ENCODE results near the gene MPP2. TPM values are rescaled to one million over a fixed set of nuclear protein-coding genes. Genes with fewer than 3 reads are reported as not detected.
"Not testable (repeated sequence)": the region's sequence is repeated elsewhere in the genome, so short reads cannot be mapped to it uniquely, and the experiment has no call there.

Gene MPP2
- total RNA-seq, 2 donors from 2014 or later, result 0.49 to 2.6 TPM

DNA sequence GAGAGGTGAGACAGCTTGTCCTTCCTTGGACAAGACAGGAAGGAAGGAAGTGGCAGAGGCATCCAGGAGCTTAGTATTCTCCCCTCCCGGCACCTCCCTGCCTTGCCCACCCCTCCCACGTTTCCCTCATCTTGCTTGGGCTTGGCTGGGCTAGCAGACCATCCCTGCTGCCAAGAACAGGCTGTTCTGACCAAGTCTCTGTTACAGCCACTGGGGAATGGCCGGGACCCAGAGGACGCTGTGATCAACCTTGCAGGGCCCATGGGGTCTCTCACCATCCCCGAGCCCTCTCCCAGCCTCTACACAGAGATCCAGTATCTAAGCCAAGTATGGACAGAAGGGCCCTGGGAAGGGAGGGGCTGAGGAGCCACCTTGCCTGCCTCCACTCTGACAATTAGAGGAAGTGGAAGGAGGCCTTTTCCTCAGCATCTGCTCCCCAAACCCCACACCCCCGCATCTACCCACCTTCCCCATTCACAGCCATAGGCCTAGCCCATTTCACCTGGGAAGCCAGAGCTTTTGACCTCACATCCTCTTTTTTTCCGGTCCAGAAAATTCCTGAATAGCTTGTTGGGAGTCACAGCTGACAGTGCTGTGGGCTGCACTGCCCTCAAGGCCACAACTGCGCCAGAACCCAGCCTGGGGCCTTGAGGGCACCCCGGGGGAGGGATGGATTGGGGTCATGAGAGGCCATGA lies 46.3 kb downstream of the MPP2 start:
- intact Hi-C loops (cut with DNase I, micrococcal nuclease), result no loop called here
- ATAC-seq, result no peak
- DNase-seq, result peak in 1 of 2 donors; percentile 9

DNA sequence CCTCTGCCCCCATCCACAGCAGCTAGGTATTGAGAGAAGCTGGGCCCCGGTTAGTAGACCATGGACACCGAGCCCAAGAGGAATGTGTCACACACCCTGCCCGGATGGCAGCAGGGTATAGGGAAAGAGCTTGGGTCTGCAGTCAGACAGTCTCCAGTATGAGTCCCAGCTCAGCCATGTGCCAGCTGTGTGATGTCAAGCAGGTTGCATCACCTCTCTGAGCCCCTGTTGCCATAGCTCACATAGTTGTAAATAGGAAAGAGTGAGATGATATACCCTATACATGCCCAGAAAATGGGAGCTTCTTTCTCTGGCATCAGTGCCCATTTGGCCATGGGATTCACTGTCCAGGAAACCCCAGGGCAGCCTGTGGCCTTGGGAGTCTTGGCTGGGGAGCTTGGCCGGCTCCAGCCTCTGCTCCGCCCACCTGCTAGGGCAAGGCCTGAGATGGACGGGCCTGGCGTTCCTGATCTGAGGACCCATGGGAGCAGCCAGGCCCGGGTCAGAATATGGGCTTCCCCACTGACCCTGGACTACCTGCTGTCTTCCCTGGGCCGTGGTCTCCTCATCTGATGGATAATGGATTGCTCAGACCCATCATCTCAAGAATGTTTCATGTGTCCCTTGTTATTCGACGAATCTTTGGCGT lies 47.1 kb downstream of the MPP2 start:
- DNase-seq (peak in 1 of 2 donors; percentile 18), ATAC-seq (no peak)
- intact Hi-C loops (cut with DNase I, micrococcal nuclease), result no loop called here

DNA sequence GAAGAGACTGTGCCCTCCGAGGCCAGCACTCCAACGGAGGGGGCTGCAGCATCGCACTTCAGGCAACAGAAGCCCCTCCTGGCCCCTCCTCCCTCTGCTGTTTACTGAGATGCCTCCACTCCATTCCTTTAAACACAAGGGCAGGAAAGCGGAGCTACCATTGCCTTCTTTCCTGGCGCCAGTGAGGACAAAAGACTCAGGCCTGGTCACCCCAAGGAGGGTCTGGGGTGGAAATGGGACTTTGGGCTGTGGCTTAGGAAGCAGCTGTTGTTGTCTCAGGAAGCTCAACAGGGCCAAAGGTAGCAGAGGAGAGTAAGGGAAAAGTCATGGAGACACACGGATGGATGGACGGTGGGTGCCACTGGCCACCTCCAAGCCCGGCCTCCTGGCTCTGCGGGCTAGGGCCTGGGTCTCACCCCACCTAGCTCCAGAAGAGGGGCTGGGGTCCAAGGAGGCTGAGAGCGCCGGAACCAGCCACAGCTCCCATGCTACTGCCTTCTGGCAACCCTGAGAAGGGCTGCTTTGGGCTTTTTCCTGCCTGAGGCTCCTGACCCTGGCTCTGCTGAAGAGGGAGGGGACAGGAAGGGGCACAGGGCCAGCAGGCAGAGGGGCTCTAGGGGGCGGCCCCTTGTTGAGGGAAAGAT lies 49.3 kb downstream of the MPP2 start:
- ATAC-seq (no peak), DNase-seq (no peak)
- intact Hi-C loops (cut with DNase I, micrococcal nuclease), result no loop called here

- DNase-seq (no peak), ATAC-seq (no peak)
- intact Hi-C loops (cut with DNase I, micrococcal nuclease), result no loop called here
Observed at GRCh38 chr17:43857141-43857540, 50.2 kb downstream of the MPP2 start.

DNA sequence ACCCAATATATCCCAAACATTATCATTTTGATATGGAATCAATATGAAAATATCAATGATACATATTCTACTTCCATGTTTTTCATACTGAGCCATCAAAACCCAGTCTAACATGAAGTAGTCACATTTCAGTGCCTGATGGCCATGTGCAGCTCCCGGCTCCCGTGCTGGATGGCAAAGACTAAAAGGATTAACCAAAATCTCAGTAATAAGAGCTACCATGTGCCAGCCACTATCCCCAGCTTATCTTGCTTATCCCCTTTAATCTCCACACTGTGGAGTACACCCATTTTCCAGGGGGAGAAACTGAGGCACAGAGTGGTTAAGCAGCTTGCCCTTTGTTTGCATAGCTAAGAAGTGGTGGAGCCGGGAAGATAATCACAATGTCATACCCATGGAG lies 51.2 kb downstream of the MPP2 start:
- ATAC-seq (no peak), DNase-seq (no peak)
- intact Hi-C loops (cut with DNase I, micrococcal nuclease), result no loop called here

DNA sequence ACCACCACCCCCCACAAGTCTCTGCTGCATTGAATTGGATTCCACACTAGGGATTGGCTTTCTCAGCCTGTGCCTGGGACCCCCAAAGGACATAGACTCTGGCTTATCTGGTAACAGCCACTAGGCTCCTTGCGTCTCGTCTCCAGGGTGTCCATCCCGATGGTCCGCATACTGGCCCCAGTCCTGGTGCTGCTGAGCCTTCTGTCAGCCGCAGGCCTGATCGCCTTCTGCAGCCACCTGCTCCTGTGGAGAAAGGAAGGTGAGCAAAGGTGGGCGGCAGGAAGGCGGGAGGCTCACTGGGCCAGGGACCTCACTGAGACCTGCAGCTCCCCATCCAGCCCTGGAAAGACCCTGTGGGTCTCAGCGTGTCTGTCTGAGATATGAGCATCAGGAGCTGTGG lies 52.3 kb downstream of the MPP2 start:
- ATAC-seq (no peak), DNase-seq (no peak)
- intact Hi-C loops (cut with DNase I, micrococcal nuclease), result no loop called here

DNA sequence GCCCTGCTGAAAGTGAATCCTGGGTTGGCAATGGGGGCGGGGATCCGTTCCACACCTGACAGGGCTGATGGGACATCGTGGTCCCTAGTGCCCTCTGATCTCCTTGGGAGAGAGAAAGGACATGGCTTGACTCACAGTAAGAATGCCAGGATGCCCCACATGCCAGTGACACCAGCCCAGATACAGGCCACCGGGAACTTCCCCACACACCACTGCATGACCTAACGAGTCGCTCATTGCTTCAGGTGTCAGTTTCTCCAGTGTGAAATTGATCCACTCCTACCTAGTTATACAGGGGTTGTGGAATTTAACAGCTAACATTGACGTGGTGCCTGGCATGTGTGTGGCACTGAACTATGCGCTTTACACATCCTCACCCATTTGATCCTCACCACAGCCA lies 52.8 kb downstream of the MPP2 start:
- intact Hi-C loops (cut with DNase I, micrococcal nuclease), result no loop called here
- no peak for DNase-seq
- no peak for ATAC-seq

DNA sequence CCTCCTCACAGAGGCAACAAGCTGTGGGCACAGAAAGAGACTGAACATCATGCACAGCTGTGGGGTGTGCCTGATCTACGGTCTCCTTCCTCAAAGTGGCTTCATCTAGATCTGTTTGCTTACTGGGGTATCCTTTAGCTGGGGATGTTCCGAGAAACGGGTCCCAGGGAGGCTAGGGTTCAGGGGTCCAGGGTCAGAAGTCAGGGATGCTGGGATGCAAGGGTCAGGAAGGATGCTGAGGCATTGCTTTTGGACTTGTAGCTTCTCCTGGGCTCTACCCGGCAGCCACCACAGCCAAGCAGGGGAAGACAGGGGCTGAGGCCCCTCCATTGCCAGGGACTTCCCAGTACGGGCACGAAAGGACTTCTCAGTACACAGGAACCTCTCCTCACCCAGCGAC lies 53.8 kb downstream of the MPP2 start:
- no peak for ATAC-seq
- DNase-seq, result no peak
- intact Hi-C loops (cut with DNase I, micrococcal nuclease), result no loop called here

GRCh38 chr17:43852571-43852970 lies 54.8 kb downstream of the MPP2 start:
- no peak for DNase-seq
- intact Hi-C loops (cut with DNase I, micrococcal nuclease), result no loop called here
- ATAC-seq, result no peak

DNA sequence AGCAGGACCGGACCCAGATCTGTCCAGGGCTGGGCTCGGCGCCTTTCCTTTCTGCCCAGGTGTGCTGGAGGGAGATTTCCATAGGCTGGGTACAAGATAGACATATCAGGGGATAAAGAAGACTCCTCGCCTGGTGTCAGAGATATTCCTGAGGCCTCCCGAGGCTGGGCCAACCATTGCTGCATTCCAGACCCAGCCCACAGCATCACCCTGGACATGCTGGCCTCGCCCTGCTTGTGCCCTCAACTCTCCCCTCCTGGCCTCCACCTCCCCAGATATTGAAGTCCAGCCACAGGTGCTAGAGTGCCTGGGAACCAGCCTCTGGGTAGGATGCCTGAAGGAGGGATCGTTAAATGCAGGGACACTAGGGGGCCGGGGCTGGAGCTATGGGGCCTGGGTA lies 58.2 kb downstream of the MPP2 start:
- ATAC-seq (no peak), DNase-seq (no peak)
- intact Hi-C loops (cut with DNase I, micrococcal nuclease), result loop anchor here in 1 of 2 donors (10.0 kb wide), 1 partner anchor 154 kb away; no protein-coding TSS in a partner anchor

GRCh38 chr17:43848601-43849000 lies 58.7 kb downstream of the MPP2 start:
- intact Hi-C loops (cut with DNase I, micrococcal nuclease), result loop anchor here in 1 of 2 donors (10.0 kb wide), 1 partner anchor 154 kb away; no protein-coding TSS in a partner anchor
- no peak for ATAC-seq
- DNase-seq, result no peak

- DNase-seq, result no peak
- intact Hi-C loops (cut with DNase I, micrococcal nuclease), result loop anchor here in 1 of 2 donors (10.0 kb wide), 1 partner anchor 152 kb away; no protein-coding TSS in a partner anchor
- ATAC-seq, result no peak
Observed at GRCh38 chr17:43846963-43847371, 60.4 kb downstream of the MPP2 start, which contains the start of gene CD300LG. Gene CD300LG (plus strand): TSS chr17:43847176. CDS start chr17:43847217, 41 bp downstream.

- intact Hi-C loops (cut with DNase I, micrococcal nuclease), result loop anchor here in 1 of 2 donors (10.0 kb wide), 1 partner anchor 151 kb away; no protein-coding TSS in a partner anchor
- DNase-seq, result peak; percentile 68 to 86
- peak; percentile 99 for ATAC-seq
Observed at GRCh38 chr17:43846221-43846712, 61.1 kb downstream of the MPP2 start.

DNA sequence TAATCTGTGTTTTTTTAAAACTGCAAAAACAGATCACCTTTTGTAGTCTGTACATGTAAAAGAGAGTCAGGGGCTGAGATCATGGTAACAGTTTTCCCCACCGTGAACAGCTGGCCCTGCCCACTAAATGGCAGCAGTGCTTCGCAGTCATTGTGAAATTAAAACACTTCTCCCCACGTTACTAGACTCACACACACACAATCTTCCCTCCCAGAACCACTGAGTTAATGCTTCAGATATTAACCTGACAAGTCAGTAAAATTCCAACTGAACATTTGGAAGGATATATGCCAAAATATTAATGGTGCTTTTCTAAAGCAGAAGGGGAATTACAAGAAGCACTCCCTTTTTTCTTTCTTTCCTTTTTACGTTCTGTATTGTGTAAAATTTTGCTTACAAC lies 61.6 kb downstream of the MPP2 start:
- no peak for DNase-seq
- ATAC-seq, result no peak
- intact Hi-C loops (cut with DNase I, micrococcal nuclease), result loop anchor here in 1 of 2 donors (10.0 kb wide), 1 partner anchor 151 kb away; no protein-coding TSS in a partner anchor

- no peak for DNase-seq
- ATAC-seq, result no peak
- intact Hi-C loops (cut with DNase I, micrococcal nuclease), result loop anchor here in 1 of 2 donors (10.0 kb wide), 1 partner anchor 149 kb away; no protein-coding TSS in a partner anchor
Observed at GRCh38 chr17:43844241-43844640, 63.1 kb downstream of the MPP2 start.

DNA sequence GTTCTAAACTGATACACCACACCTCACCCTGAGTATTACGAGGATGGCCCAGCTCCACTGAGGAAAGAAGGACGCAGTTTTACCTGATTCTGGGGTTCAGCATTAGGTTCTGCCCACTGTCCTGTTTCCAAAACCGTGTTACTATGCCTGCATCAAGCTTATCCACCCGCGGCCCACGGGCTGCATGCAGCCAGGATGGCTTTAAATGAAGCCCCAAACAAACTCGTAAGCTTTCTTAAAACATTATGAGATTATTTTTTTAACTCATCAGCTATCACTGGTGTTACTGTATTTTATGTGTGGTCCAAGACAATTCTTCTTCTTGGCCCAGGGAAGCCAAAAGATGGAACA lies 64.4 kb downstream of the MPP2 start:
- no peak for DNase-seq
- intact Hi-C loops (cut with DNase I, micrococcal nuclease), result loop anchor here in 1 of 2 donors (10.0 kb wide), 1 partner anchor 148 kb away; no protein-coding TSS in a partner anchor

DNA sequence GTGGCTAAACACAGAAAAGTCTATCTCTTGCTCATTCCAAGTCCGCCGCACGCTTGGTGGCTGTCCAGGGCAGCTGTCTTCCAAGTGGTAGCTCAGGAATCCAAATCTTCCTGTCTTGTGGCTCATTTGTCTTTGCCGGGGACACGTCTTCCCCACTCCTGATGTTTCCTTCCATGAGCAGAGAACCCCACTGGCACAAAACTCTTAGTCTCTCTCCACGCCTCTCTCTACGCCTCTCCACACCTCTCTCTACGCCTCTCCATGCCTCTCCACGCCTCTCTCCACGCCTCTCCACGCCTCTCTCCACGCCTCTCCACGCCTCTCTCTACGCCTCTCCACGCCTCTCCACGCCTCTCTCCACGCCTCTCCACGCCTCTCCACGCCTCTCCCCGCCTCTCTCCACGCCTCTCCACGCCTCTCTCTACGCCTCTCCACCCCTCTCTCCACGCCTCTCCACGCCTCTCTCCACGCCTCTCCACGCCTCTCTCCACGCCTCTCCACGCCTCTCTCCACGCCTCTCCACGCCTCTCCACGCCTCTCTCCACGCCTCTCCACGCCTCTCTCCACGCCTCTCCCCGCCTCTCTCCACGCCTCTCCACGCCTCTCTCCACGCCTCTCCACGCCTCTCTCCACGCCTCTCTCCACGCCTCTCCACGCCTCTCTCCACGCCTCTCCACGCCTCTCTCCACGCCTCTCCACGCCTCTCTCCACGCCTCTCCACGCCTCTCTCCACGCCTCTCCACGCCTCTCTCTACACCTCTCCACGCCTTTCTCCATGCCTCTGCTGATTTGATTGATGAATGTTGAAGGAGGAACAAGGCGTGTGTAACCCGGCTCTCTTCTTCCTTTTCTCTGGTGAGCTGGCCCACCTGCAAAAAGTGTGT lies 65.0 kb downstream of the MPP2 start:
- not testable (repeated sequence) for DNase-seq, ATAC-seq
- intact Hi-C loops (cut with DNase I, micrococcal nuclease), result loop anchor here in 1 of 2 donors (10.0 kb wide), 1 partner anchor 148 kb away; no protein-coding TSS in a partner anchor

More for the DNA sequence above, 64.4 kb downstream of the MPP2 start:
- no peak for ATAC-seq

GRCh38 chr17:43841282-43841681 lies 66.1 kb downstream of the MPP2 start:
- ATAC-seq, result no peak
- no peak for DNase-seq
- intact Hi-C loops (cut with DNase I, micrococcal nuclease), result loop anchor here in 1 of 2 donors (10.0 kb wide), 1 partner anchor 146 kb away; no protein-coding TSS in a partner anchor

Measured in left colon (tissue), 2 donors.